OCI-LY7 (cell line): ENCODE data around the gene STRBP.

Source experiments
- EZH2phosphoT487 ChIP-seq: fragments of 200-600 bp; sonication (generic); IDR thresholded peaks from 2 replicates; pipeline ENCODE4 v1.6.1; 2018; ENCODE audit warnings: low read depth, borderline replicate concordance, mild to moderate bottlenecking, mixed run types, antibody characterized with exemption, low read length, moderate library complexity, mixed read lengths
- TF ChIP-seq, protein P1 (sequence below): fragments of 200-600 bp; sonication (generic); conservative IDR thresholded peaks from 2 replicates; pipeline ENCODE4 v1.5.1; 2014; ENCODE audit warnings: mild to moderate bottlenecking, antibody characterized with exemption, low read length, moderate library complexity, mixed read lengths

DNA sequence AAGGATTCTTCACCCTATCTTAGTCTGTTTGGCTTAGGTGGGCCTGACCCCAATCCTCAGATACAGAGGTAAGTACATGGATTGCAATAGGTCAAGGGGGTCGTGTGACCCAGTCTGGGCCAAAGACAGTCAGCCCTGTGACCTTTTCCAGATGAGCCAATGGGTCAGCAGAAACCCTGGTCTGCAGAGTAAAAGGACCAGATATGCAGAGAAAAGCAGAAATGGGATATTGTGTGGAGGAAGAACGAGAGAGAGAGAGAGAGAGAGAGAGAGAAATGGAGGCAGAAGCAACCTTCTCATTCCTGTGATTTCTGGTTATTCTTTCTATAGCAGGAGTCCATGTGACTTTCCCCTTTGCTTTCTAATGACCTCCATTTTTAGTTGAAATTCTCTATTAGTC lies 47.2 kb upstream of the STRBP start:
- TF ChIP-seq, protein P1, sequence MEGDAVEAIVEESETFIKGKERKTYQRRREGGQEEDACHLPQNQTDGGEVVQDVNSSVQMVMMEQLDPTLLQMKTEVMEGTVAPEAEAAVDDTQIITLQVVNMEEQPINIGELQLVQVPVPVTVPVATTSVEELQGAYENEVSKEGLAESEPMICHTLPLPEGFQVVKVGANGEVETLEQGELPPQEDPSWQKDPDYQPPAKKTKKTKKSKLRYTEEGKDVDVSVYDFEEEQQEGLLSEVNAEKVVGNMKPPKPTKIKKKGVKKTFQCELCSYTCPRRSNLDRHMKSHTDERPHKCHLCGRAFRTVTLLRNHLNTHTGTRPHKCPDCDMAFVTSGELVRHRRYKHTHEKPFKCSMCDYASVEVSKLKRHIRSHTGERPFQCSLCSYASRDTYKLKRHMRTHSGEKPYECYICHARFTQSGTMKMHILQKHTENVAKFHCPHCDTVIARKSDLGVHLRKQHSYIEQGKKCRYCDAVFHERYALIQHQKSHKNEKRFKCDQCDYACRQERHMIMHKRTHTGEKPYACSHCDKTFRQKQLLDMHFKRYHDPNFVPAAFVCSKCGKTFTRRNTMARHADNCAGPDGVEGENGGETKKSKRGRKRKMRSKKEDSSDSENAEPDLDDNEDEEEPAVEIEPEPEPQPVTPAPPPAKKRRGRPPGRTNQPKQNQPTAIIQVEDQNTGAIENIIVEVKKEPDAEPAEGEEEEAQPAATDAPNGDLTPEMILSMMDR, result no peak
- no peak for TF ChIP-seq EZH2phosphoT487
